SH-SY5Y (cell line): ENCODE measurements around the gene PIK3R4.

Source experiments
- GATA2 ChIP-seq: IDR thresholded peaks from 2 replicates; pipeline ENCODE4 v1.6.1; 2011; ENCODE audit warnings: mild to moderate bottlenecking, low read depth, low read length
- GATA3 ChIP-seq: IDR thresholded peaks from 2 replicates; pipeline ENCODE4 v1.6.1; 2011; ENCODE audit warnings: low read depth, mild to moderate bottlenecking, low read length, moderate library complexity

The PIK3R4 gene

GRCh38 chr3:130746246-130747039 lies at the start of gene PIK3R4:
Gene PIK3R4, minus strand, starts transcription at chr3:130746829. Its CDS starts 1,611 bp downstream, at chr3:130745218.
- no peak for TF ChIP-seq GATA3
- TF ChIP-seq GATA2, result peak; percentile 11; the same call in 1 of the 2 replicates

DNA sequence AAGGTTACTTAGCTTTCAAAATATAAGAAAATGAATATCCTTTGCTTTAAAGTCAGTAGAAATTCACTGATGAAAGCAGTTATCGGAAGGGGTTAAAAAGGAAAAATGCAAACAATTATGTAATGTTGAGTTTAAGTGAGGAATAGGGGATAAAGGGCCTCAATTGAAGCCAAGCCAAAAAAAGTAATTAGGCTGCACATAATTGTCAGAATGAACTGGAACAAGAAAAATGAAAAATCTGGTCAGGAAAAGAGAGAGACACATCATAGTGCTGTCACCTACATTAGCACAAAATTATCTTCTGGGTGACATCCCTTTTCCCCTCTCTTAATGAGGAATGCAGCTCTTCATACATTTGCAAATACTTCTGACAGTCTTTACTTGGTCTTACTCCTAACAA lies 48.8 kb upstream of the PIK3R4 start:
- TF ChIP-seq GATA2 (no peak), GATA3 (no peak)

DNA sequence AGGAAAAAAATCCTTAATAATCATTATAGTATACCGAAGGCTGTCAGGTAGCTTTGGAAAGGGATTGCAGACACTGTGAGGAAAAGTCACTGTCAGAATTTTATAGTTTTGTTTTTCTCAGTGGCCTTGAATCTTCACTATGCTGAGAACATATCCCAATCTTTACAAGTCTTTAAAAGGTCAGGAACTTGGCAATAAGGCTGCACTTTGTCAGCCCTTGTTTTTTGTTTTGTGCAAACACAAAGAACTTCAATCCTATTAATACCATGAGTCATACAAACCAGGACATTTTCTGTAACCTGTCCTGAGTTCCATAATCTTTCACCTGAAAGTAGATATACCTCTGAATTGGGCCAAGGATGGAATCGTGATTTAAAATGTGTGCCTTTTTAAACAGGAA lies 45.6 kb upstream of the PIK3R4 start:
- TF ChIP-seq GATA3 (no peak), GATA2 (no peak)

DNA sequence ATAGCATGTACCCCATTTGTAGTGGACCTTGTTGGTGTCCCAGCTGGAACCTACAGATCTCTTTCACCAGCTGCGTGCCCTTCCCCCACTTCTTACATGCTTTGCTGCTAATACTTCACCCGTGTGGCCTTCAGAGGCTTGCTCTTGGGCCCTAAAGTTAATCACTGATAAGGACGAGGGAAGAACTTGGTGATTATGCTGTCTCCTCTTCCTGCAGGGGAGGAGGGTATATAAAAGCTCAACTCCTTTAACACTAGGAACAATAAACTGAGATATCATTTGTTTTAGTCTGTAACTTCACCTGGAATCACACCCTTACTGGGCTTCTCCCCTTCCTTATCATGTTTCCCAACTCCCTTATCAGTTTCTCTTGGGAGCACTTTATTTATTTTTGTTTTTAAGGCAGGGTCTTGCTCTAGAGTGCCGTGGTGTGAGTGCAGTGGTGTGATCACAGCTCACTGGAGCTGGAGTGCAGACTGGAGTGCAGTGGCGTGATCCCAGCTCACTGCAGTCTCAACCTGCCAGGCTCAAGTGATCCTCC lies 43.2 kb upstream of the PIK3R4 start:
- TF ChIP-seq GATA3 (no peak), GATA2 (no peak)

DNA sequence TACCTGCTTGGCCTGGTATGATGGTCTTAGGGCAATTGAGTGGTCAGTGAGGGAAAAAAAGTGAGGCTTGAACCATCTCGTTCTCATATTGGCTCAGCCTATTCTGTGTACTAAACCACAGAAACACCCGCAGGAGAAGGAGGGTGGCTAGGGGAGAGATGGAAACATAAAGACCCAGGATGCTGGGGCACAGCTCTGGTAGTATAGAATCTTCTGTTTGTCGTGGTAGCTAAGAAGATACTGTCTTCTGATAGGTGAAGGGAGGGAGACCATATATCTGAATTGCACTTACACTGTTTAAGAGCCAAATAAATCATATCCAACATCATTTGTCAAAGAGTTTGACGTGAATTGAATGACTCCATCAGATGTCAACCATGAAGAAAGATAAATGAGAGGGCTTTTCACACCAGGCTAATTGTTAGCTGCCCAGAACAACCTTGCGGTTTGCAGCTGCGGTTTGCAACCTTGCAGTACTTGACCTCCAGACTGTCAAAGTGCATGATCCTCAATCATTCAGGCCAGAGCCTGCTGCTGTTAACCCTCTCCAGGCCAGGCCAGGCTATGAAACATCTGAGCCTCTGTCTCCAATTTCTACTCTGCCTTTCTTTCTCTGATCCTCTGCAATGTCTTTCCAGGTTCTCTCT lies 40.9 kb upstream of the PIK3R4 start:
- no peak for TF ChIP-seq GATA3
- no peak for TF ChIP-seq GATA2

GRCh38 chr3:130786306-130786705 lies 39.7 kb upstream of the PIK3R4 start:
- TF ChIP-seq GATA2 (no peak), GATA3 (no peak)

DNA sequence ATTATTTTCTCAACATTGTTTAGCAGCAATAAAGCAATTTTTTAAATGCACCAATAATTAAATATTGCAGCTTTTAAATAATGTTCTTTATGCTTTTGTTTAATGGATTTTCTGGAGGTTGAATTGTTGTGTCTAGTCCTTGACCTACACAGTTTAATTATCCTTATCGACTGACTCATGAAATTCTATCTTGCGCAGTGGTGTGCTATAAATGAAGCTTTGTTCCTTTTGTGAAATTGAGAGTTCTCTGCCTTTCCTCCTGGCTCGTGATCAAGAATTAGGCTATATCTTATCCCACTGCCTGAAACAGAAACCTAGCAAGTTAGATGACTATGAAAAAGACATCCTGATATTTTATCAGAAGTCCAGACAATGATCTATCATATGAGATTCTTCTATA lies 37.0 kb upstream of the PIK3R4 start:
- TF ChIP-seq GATA3 (no peak), GATA2 (no peak)

- TF ChIP-seq GATA2 (no peak), GATA3 (no peak)
Measured at GRCh38 chr3:130779486-130779885, 32.9 kb upstream of the PIK3R4 start.

DNA sequence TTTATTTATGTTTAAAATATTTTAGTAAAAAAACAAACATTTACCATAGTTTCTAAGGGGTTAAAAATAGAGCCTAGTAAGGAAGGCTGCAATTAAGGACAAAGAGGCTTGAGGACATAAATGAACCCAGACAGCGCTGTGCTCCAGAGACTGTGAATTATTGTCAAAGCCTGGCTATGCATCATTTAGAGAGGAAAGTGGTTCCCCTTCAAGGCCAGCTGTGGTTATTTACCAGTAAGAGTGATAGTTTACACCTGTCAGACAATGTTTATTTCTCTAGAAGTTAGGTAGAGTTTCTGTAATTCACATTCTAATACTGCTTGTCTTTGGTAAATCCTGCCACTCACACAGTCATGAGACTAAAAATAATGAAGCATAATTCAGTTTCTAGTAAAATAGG lies 32.4 kb upstream of the PIK3R4 start:
- TF ChIP-seq GATA3 (no peak), GATA2 (no peak)

GRCh38 chr3:130773366-130773765 lies 26.7 kb upstream of the PIK3R4 start:
- no peak for TF ChIP-seq GATA3
- no peak for TF ChIP-seq GATA2

GRCh38 chr3:130772129-130772528 lies 25.5 kb upstream of the PIK3R4 start:
- TF ChIP-seq GATA3 (no peak), GATA2 (no peak)

GRCh38 chr3:130770644-130771043 lies 24.0 kb upstream of the PIK3R4 start:
- TF ChIP-seq GATA3 (no peak), GATA2 (no peak)

- TF ChIP-seq GATA3 (no peak), GATA2 (no peak)
Measured at GRCh38 chr3:130761730-130762311, 15.2 kb upstream of the PIK3R4 start.

DNA sequence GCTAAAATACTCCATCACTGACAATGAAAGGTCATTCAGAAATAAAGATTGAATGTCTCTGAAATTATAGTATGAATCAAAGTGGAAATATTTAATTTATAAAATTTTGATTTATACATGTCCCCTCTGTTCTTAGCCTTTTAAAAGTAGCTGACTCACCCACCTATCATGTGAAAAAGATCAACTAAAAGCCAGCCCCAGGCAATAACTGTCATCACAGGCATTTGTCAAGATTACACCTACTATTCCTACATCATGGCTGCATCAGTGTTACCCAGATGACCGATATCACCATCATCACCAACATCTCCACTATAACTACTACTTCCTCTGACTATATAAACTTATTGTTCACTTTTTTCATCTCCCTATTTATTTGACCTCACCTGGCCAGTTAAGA lies 14.3 kb upstream of the PIK3R4 start:
- no peak for TF ChIP-seq GATA3
- TF ChIP-seq GATA2, result no peak

DNA sequence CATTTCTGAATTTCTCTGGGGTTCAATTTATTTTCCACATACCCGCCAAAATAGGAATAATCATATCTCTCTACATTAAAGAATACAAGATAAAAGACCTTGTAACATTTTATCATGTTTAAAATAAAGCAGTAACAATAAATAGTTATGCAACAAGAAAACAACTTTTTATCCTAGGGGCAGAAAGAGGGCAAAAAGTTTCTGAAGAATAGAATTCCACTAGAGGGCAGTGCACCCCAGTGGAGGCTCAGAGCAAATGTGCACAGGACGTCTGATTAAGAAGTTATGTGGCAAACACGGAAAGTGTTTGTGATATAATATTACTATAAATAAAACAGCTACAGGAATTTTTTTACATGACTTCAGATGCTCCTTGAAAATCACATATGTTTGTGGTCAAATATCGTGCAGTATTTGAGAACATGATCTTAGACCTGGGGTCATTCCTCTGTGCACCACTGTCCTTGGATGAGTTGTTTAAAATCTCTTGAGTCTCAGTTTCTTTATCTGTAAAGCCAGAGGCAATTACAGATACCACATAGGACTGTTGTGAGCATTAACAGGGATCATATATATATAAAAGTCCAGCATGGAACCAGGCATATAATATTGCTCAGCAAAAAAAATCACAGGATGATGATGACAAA lies 13.2 kb upstream of the PIK3R4 start:
- TF ChIP-seq GATA2, result no peak
- TF ChIP-seq GATA3, result no peak
